ENCODE results near the gene RFWD3.

Gene RFWD3

GRCh38 chr16:74617206-74617788 lies 49.4 kb downstream of the RFWD3 start:
- DNase-seq: no peak

GRCh38 chr16:74611721-74612120 lies 55.0 kb downstream of the RFWD3 start:
- no peak for DNase-seq

GRCh38 chr16:74608944-74609343 lies 57.7 kb downstream of the RFWD3 start:
- no peak for DNase-seq

GRCh38 chr16:74608381-74608780 lies 58.3 kb downstream of the RFWD3 start:
- DNase-seq: no peak

GRCh38 chr16:74607962-74608356 lies 58.7 kb downstream of the RFWD3 start:
- DNase-seq: no peak

- peak; percentile 83 for DNase-seq
Observed at GRCh38 chr16:74607310-74607961, 59.2 kb downstream of the RFWD3 start.

GRCh38 chr16:74606521-74607309 lies 60.0 kb downstream of the RFWD3 start, which contains the start of gene GLG1:
TSS of gene GLG1 (minus strand) at chr16:74607114. CDS start at chr16:74607094, 20 bp downstream.
- DNase-seq: peak; percentile 83

- no peak for DNase-seq
Observed at GRCh38 chr16:74605746-74606520, 60.7 kb downstream of the RFWD3 start.

- no peak for DNase-seq
Observed at GRCh38 chr16:74605332-74605731, 61.3 kb downstream of the RFWD3 start.

GRCh38 chr16:74603848-74604247 lies 62.8 kb downstream of the RFWD3 start:
- no peak for DNase-seq

GRCh38 chr16:74601126-74601871 lies 65.4 kb downstream of the RFWD3 start:
- no peak for DNase-seq

GRCh38 chr16:74596586-74596985 lies 70.1 kb downstream of the RFWD3 start:
- no peak for DNase-seq

GRCh38 chr16:74592847-74593246 lies 73.8 kb downstream of the RFWD3 start:
- DNase-seq: no peak

GRCh38 chr16:74591876-74592650 lies 74.6 kb downstream of the RFWD3 start:
- DNase-seq: no peak

GRCh38 chr16:74586948-74587347 lies 79.7 kb downstream of the RFWD3 start:
- DNase-seq: no peak

- no peak for DNase-seq
Observed at GRCh38 chr16:74585846-74586443, 80.7 kb downstream of the RFWD3 start.

- no peak for DNase-seq
Observed at GRCh38 chr16:74583926-74584666, 82.6 kb downstream of the RFWD3 start.

- DNase-seq: no peak
Observed at GRCh38 chr16:74582970-74583369, 83.7 kb downstream of the RFWD3 start.

GRCh38 chr16:74580833-74581232 lies 85.8 kb downstream of the RFWD3 start:
- DNase-seq: no peak

GRCh38 chr16:74578838-74579237 lies 87.8 kb downstream of the RFWD3 start:
- DNase-seq: no peak

Measured in NCI-H1105 treated with DMSO at 0.1 percent for 48 hours (cell line).